Measurements from ENCODE around the gene AKNAD1.

DNA sequence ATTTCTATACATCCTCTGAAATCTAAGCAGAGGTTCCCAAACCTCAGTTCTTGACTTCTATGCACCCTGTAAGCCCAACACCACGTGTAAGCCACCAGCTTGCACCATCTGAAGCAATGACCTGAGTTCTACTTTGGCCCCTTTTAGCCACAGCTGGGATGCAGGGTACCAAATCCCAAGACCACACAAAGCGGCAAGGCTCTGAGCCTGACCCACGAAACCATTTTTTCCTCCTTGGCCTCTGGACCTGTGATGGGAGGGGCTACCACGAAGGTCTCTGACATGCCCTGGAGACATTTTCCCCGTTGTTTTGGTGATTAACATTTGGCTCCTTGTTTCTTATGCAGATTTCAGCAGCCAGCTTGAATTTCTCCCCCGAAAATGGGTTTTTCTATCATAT is 71.6 kb downstream of the AKNAD1 start:
- TF ChIP-seq, protein P1, sequence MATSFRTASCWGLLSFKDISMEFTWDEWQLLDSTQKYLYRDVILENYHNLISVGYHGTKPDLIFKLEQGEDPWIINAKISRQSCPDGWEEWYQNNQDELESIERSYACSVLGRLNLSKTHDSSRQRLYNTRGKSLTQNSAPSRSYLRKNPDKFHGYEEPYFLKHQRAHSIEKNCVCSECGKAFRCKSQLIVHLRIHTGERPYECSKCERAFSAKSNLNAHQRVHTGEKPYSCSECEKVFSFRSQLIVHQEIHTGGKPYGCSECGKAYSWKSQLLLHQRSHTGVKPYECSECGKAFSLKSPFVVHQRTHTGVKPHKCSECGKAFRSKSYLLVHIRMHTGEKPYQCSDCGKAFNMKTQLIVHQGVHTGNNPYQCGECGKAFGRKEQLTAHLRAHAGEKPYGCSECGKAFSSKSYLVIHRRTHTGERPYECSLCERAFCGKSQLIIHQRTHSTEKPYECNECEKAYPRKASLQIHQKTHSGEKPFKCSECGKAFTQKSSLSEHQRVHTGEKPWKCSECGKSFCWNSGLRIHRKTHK (tag by site-specific recombination; IDR thresholded peaks at IDR 0.05) = no peak
- TF ChIP-seq, protein P2, sequence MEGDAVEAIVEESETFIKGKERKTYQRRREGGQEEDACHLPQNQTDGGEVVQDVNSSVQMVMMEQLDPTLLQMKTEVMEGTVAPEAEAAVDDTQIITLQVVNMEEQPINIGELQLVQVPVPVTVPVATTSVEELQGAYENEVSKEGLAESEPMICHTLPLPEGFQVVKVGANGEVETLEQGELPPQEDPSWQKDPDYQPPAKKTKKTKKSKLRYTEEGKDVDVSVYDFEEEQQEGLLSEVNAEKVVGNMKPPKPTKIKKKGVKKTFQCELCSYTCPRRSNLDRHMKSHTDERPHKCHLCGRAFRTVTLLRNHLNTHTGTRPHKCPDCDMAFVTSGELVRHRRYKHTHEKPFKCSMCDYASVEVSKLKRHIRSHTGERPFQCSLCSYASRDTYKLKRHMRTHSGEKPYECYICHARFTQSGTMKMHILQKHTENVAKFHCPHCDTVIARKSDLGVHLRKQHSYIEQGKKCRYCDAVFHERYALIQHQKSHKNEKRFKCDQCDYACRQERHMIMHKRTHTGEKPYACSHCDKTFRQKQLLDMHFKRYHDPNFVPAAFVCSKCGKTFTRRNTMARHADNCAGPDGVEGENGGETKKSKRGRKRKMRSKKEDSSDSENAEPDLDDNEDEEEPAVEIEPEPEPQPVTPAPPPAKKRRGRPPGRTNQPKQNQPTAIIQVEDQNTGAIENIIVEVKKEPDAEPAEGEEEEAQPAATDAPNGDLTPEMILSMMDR (tag by site-specific recombination; IDR thresholded peaks at IDR 0.05) = no peak
- TF ChIP-seq ZBTB7A (tag by site-specific recombination; IDR thresholded peaks at IDR 0.05; ENCODE audit: low read depth) (no peak), SETDB1 (IDR thresholded peaks at IDR 0.05; ENCODE audit: insufficient read length, low read length) (peak; percentile 81), ZBTB8A (tag by site-specific recombination; IDR thresholded peaks at IDR 0.05) (no peak), YY1 (tag by site-specific recombination; IDR thresholded peaks at IDR 0.05) (no peak)
